Measurements from ENCODE around the gene FRS3. TPM values are rescaled to one million over a fixed set of nuclear protein-coding genes. Genes with fewer than 3 reads are reported as not detected.

FRS3 gene
- total and polyA plus RNA-seq, 9 of the 15 experiments (the other 6 are each of a cell fraction or from before 2014, with no cell fraction given) = 0.03 to 3.7 (median 1.6) TPM

GRCh38 chr6:41779788-41780550 is at the start of gene FRS3 (continued):
- TF ChIP-seq CTCF (IDR thresholded peaks at IDR 0.05 in 2 of 3, conservative IDR thresholded peaks at IDR 0.05 in 1 of 3; ENCODE audit: insufficient read depth in 2 of 3, low read depth in 1 of 3, low read length in 3 of 3) (peak; percentile 94 to 99 (median 98)), KAT7 (CRISPR knock-in tag; IDR thresholded peaks at IDR 0.05; ENCODE audit: borderline replicate concordance) (peak; percentile 72; the same call in 1 of the 2 replicates), JUN (IDR thresholded peaks at IDR 0.05; ENCODE audit: borderline replicate concordance, low read depth, low read length) (peak; percentile 71; the same call in 1 of the 2 replicates), JUN (CRISPR knock-in tag; IDR thresholded peaks at IDR 0.05; ENCODE audit: borderline replicate concordance) (peak; percentile 77), ZHX1 (conservative IDR thresholded peaks at IDR 0.05; ENCODE audit: low read length) (0 out of 2 replicates have a peak, but pooled peaks have one; percentile 69), ZNF589 (CRISPR knock-in tag; IDR thresholded peaks at IDR 0.05; ENCODE audit: low read depth) (no peak), HBP1 (CRISPR knock-in tag; IDR thresholded peaks at IDR 0.05) (peak; percentile 68; the same call in 1 of the 2 replicates), ZNF23 (CRISPR knock-in tag; IDR thresholded peaks at IDR 0.05) (no peak), NCOR1 (IDR thresholded peaks at IDR 0.05) (peak; percentile 58), EP400 (IDR thresholded peaks at IDR 0.05) (peak; percentile 39; the same call in 1 of the 2 replicates), TOE1 (IDR thresholded peaks at IDR 0.05; ENCODE audit: borderline replicate concordance) (peak; percentile 38; the same call in 1 of the 2 replicates), TOE1 (CRISPR knock-in tag; IDR thresholded peaks at IDR 0.05; ENCODE audit: borderline replicate concordance, low read depth) (no peak), ZNF324 (CRISPR knock-in tag; IDR thresholded peaks at IDR 0.05) (peak; percentile 34; the same call in 1 of the 2 replicates), RBM17 (IDR thresholded peaks at IDR 0.05; ENCODE audit: borderline replicate concordance, low read depth, low read length) (no peak), ZNF639 (CRISPR knock-in tag; conservative IDR thresholded peaks at IDR 0.05 in 1 of 2, IDR thresholded peaks at IDR 0.05 in 1 of 2) (peak in 1 of 2 experiments; percentile 99; a peak in 2 of 4 replicates), SOX6 (IDR thresholded peaks at IDR 0.05) (peak; percentile 35; the same call in 1 of the 2 replicates), DPF2 (IDR thresholded peaks at IDR 0.05) (peak; percentile 31; the same call in 1 of the 2 replicates)

Measured in K562 (cell line).